GM08714 (cell line): Measurements from ENCODE around the gene RHD.
"Not testable (repeated sequence)": the region's sequence is repeated elsewhere in the genome, so short reads cannot be mapped to it uniquely, and the experiment has no call there.

Experiments
- H3K4me3 ChIP-seq: fragments of 200-500 bp; sonication (Bioruptor generic); 2 replicates; pipeline ENCODE4 v1.5.1; 2014; ENCODE audit warnings: mild to moderate bottlenecking, low read length, inconsistent platforms
- ZNF274 ChIP-seq: IDR thresholded peaks from 2 replicates; pipeline ENCODE4 v1.6.1; 2012; ENCODE audit warnings: mild to moderate bottlenecking, low read depth, low read length

RHD gene

DNA sequence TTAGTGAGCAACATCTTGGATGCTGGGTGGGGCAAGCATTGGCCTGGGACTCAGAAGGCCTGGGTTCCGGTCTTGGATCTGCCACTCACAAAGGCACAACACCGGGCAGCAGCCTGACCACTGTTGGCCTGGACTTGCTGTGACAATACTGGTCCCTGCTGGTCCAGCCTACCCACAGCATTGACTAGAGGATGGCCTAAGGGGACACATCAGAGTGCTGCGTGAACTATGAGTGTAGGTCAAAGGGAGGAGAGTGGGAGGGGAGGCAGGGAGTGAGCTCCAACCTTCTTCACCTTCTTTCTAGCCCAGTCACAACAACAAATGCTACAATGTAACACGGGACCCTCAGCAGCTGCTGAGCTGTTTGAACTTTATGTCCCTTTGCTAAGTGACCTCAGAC lies 96.9 kb downstream of the RHD start:
- TF ChIP-seq ZNF274, result no peak
- H3K4me3 ChIP-seq, result no peak overlapping the region

DNA sequence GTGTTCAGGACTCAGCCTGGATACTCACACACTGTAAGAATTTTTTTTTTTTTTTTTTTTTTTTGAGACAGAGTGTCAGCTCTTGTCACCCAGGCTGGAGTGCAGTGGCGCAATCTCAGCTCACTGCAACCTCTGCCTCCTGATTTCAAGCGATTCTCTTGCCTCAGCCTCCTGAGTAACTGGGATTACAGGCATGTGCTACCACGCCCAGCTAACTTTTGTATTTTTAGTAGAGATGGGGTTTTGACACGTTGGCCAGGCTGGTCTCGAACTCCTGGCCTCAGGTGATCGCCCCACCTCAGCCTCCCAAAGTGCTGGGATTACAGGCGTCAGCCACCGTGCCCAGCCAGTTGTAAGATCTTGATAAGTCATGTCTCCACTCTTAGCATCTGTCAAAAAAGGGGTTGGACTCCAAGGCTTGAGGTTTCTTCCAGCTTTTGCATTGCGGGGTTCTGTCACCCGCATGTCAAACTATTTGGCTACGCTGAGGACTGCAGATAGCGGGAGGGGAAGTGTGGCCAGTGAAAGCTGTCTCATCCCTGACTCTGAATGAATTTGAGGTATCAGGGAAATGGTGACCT lies 97.5 kb downstream of the RHD start:
- H3K4me3 ChIP-seq, result not testable (repeated sequence)

DNA sequence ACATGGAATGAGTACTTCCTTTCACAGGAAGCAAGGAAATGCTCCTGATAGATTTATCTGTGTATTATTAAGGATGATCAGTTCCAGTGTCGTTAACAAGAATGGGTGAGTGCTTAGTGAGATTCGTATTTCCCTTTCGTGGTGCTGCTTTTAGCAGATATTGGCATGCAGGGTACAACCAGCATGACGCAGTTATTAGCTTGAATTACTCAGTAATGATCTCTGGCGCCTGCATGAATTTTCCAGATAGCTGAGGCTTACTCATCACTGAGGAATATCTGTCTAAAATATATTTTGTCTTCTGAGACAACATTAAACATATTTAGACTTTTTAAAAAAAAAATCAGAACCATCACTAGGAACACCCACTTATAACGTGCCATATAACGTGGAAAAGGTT lies 99.4 kb downstream of the RHD start:
- not testable (repeated sequence) for H3K4me3 ChIP-seq

DNA sequence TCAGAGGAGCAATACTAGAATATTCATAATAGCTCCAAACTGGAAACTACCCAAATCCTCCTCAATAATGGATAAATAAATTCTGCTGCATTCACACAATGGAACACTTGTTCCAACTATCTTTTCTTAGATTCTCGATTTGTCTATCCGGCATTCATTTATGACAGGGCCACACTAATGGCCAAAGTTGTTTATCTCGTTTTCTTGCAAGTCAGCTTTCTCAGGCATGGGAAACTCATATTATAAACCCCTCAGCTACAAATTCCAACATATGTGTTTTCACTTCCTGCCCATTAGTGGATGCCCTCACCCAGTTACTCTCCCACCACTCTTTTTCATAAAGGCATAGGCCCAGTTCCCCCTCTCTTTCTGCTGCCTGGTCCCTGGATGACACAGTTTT lies 106.1 kb downstream of the RHD start:
- not testable (repeated sequence) for H3K4me3 ChIP-seq
